Mucosa of descending colon (tissue), 3 donors: ENCODE results near the gene UBE2M. TPM values are rescaled to one million over a fixed set of nuclear protein-coding genes. Genes with fewer than 3 reads are reported as not detected.

ENCODE experiments used
- ATAC-seq: fragments of 200-7000 bp; cut with Tn5 transposase; one replicate; pipeline ENCODE4 v1.9.1; 2020; ENCODE audit warnings: mild to moderate bottlenecking, moderate library complexity
- DNase-seq, 3 donors: peaks; one replicate each; pipeline ENCODE4 v3.0.0-alpha.2; 2020
- H3K36me3 ChIP-seq: fragments of 200-600 bp; one replicate; pipeline ENCODE4 v1.8.0; 2021; ENCODE audit warnings: low read depth, mild to moderate bottlenecking
- H3K4me1 ChIP-seq: fragments of 200-600 bp; one replicate; pipeline ENCODE4 v1.8.0; 2021; ENCODE audit warnings: low read depth, mild to moderate bottlenecking
- H3K4me3 ChIP-seq: fragments of 200-600 bp; one replicate; pipeline ENCODE4 v1.8.0; 2021; ENCODE audit warnings: mild to moderate bottlenecking
- H3K9me3 ChIP-seq: fragments of 200-600 bp; one replicate; pipeline ENCODE4 v1.8.0; 2021; ENCODE audit warnings: mild to moderate bottlenecking
- intact Hi-C, 2 donors: fragments of 100-400 bp; cut with DNase I in 1 of 2; cut with micrococcal nuclease in 1 of 2; formaldehyde crosslinking; loops; one replicate each; pipeline versions ENCODE4 v1.11.0 to v1.11.1; 2022; cut with DNase I, micrococcal nuclease
- total RNA-seq, 3 donors: library from RNA; stranded (reverse); fragmentation: NEBNext Ultra II Directional in 2 of 3; extraction: Animal tissue kit (Norgen Biotek cat#: 25700) in 2 of 3; gene quantifications; one replicate each; pipeline versions ENCODE4 v1.2.1 to v1.2.4, GENCODE V29; 2021 to 2023
- TF ChIP-seq, protein P1 (sequence below): fragments of 200-600 bp; IDR thresholded peaks from one replicate; pipeline ENCODE4 v1.8.0; 2022; ENCODE audit warnings: antibody characterized with exemption, mild to moderate bottlenecking
- donor health status: DM: no; HTN: no; CAD: no; lungs with moderate emphysema.
- donor health status: DM: no; HTN: no; CAD: no.
- donor health status: DM: no; HTN: yes; CAD: no.

Gene UBE2M
- total RNA-seq, 3 donors from 2014 or later, result 49.4 to 101 (median 66.7) TPM

DNA sequence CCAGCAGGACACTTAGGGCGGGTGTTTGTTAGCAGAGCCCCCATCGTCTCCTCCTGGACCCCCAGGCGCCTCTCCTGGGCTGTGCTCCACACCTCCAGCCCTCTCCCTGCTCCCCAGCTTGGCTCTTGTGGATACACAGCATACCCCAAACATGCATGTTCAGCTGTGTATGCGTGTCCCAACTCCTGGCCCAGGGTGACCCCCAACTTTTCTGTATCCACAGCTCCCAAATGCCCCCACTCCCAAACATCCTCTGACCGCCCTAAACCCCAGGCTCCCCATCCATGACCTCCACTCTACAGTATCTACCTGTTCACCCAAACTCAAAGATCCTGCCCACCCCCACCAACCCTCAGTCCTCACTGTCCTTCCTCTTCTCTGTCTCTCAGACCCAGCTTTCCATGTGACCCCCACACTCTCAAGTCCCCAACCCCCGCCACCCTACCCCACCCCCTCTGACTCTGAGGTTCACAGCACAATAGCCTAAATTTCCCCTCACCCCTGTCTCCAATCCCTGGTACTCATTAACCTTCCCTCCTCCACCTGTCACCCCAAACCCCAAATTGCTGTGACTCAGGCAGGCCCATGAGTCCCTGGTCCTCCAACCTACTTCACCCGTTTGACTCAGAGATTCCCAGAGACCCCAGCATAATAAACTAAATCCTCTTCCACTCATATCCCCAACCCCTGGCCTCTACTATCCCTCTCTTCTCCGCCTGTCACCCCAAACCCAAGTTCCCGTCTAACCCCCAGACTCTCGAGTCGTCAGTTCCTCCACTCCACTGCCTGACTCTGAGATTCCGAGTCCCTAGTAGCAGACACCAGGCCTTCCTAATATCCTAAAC is 968 bp downstream of the UBE2M start:
- Histone ChIP-seq H3K36me3 (peaks cover 8% of the 10 kb centered on the region), H3K4me1 (peaks cover 36% of the 10 kb centered on the region), H3K9me3 (no peaks in the 10 kb centered on the region), H3K4me3 (peak overlapping the region; percentile 57)
- intact Hi-C loops, result no loop called here
- ATAC-seq (no peak), DNase-seq (peak in 2 of 3 donors; percentile 21 to 51)
- TF ChIP-seq, protein P1, sequence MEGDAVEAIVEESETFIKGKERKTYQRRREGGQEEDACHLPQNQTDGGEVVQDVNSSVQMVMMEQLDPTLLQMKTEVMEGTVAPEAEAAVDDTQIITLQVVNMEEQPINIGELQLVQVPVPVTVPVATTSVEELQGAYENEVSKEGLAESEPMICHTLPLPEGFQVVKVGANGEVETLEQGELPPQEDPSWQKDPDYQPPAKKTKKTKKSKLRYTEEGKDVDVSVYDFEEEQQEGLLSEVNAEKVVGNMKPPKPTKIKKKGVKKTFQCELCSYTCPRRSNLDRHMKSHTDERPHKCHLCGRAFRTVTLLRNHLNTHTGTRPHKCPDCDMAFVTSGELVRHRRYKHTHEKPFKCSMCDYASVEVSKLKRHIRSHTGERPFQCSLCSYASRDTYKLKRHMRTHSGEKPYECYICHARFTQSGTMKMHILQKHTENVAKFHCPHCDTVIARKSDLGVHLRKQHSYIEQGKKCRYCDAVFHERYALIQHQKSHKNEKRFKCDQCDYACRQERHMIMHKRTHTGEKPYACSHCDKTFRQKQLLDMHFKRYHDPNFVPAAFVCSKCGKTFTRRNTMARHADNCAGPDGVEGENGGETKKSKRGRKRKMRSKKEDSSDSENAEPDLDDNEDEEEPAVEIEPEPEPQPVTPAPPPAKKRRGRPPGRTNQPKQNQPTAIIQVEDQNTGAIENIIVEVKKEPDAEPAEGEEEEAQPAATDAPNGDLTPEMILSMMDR, result no peak

DNA sequence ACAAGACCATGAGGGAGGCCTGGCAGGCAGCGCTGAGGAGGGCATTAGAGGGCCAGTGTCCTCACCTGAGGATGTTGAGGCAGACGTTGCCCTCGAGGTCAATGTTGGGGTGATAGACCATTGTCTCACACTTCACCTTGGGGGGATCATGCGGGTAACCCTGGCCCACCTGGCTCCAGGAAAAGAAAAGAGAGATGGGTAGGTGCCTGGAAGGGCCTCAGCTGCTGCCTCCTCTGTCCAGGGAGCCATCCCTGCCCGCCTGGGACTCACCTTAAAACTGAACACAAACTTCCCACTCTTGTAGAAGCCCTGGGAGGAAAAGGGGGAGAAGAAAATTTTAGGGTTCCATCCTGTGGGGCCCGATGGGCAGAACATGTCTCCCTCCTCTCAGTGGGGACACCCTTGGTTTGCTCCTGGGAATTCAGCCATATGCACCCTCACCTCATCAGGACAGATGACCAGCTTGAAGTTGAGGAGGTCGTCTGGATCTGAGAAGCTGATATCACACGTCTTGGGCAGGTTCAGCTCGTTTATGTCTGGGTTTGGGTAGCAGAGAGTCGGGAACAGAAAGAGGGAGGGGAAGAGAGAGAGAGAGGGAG is 1.7 kb downstream of the UBE2M start:
- intact Hi-C loops, result no loop called here
- Histone ChIP-seq H3K36me3 (peaks cover 8% of the 10 kb centered on the region), H3K9me3 (no peaks in the 10 kb centered on the region), H3K4me3 (no peak overlapping the region), H3K4me1 (peaks cover 28% of the 10 kb centered on the region)
- ATAC-seq (no peak), DNase-seq (peak in 2 of 3 donors; percentile 7 to 45)
- TF ChIP-seq, protein P1, result no peak

DNA sequence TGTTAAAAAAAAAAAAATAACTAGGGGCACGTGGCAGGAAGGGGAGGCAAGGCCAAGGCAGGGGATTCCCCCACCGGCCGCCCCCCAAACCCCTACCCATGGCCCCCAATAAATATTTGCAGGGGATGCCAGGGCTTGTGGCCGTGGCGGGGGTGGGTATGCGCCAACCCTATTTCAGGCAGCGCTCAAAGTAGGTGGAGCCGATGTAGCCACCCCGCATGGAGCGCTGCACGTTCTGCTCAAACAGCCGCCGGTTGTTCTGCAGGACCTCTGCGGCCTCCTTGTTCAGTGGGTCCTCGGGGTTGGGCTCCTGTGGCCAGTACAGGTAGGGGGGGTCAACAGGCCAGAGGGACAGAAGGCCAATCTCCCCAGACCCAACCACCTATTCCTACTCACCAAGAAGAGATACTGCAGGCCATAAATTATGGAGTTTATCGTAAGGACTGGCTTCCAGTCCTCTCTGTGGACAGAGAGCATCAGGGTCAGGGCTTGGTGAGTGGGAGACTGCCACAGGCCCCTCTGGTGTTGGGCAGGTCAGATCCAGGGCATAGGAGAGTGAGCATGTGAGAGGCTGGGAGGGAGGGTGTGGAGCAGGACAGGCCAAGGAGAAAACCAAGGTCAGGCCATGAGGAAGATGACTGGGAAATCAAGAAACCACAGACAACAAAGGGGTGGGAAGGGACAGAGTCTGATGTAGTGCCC is 2.3 kb downstream of the UBE2M start:
- TF ChIP-seq, protein P1, result no peak
- Histone ChIP-seq H3K9me3 (no peaks in the 10 kb centered on the region), H3K36me3 (peaks cover 10% of the 10 kb centered on the region), H3K4me1 (peaks cover 25% of the 10 kb centered on the region), H3K4me3 (no peak overlapping the region)
- ATAC-seq, result no peak
- intact Hi-C loops, result no loop called here
- DNase-seq, result peak in 2 of 3 donors; percentile 54 to 68

DNA sequence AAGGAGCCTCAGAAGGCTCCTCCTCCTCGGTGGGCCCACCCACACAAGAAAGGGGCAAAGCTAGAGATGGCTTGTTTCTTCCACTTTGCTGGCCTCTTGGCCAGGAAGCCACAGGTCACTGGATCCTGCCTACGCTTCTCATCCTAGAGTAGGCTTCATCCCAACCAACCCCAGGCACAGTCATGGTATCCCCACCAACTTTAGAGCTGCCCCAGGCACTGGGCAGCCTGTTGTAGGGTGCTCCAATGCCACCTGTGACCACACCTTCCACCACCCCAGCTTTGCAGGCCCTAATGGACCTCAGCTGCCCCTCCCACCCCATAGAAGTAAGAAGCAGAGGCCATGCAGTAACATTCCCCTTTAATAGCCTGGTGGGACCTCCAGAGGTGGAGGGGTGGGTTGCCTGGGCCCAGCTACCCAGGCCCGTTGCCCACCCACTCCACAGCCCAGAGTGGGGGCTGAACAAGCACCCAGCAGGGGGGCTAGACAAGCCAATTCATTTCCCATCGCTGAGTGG is 3.0 kb downstream of the UBE2M start:
- Histone ChIP-seq H3K4me1 (peaks cover 25% of the 10 kb centered on the region), H3K36me3 (peaks cover 13% of the 10 kb centered on the region), H3K9me3 (no peaks in the 10 kb centered on the region), H3K4me3 (peak overlapping the region; percentile 62)
- no peak for ATAC-seq
- TF ChIP-seq, protein P1, result no peak
- intact Hi-C loops, result no loop called here
- peak in 1 of 3 donors; percentile 56 for DNase-seq

DNA sequence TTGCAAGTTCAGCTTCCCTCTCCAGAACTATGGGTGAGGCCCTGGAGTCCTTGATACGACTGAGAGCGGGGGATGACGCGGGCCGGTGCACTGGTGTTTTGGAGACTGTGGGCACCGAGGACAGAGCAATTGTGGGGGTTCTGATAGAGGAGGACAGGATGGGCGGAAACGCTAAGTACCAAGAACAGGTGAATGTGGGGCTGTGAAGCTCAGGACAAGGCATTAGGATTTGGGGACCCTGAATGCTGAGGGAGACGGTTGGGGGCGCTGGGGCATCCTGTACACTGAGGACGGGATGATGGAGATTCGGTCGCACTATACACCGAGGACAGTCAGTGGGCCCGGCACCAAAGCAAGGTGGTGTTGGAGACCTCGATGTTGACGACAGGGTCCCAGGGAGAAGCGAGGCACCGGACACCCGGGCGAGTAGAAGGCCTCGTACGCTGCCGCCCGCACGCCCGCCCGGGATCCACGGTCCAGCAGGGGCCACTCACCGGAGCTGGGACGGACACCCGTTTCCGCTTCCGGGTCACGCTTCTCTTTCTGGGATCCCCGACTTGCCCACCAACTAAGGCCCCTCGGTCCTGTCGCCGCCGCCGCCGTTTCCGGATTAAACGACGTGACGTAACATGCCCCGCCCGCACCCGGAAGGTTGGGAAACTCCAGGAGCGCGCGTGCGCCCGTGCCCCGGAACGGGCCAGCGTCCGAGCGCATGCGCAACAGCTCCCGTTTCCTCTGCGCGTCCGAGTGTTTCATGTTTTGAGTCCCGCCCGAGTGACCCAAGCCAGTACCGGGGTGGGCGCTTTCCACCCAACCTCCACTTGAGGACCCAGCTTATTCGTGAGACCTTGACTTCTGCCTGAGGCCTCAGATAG is 3.7 kb downstream of the UBE2M start, which contains the start of gene CHMP2A:
CHMP2A (minus strand) TSS at position 612 of the 875 bp plus-strand sequence. CDS start 893 bp downstream, outside the sequence.
- peaks cover 19% of the 10 kb centered on the region for H3K4me1 ChIP-seq
- intact Hi-C loops, result no loop called here
- H3K9me3 ChIP-seq, result no peaks in the 10 kb centered on the region
- H3K4me3 ChIP-seq, result peak within 1 kb of the TSS; percentile 62
- peak; percentile 64 for ATAC-seq
- TF ChIP-seq, protein P1, result no peak
- DNase-seq, result peak; percentile 99
- peaks cover 20% of the 10 kb centered on the region for H3K36me3 ChIP-seq
